AG04450 (cell line): ENCODE results near the gene ZNF397. TPM values are rescaled to one million over a fixed set of nuclear protein-coding genes. Genes with fewer than 3 reads are reported as not detected.

Source experiments
- CTCF ChIA-PET: fragments of 300-600, 350-600 bp; formaldehyde crosslinking; extraction: SDS; loops from one replicate; lab custom pipeline; 2022; ENCODE audit warnings: antibody characterized with exemption, inconsistent platforms; lab: Charles Lee
- POLR2A ChIA-PET: fragments of 350-600 bp; formaldehyde crosslinking; extraction: SDS; loops from one replicate; lab custom pipeline; 2021; ENCODE audit warnings: antibody characterized with exemption, inconsistent platforms; lab: Yijun Ruan, JAX
- DNase-seq: peaks from one replicate; pipeline ENCODE4 v3.0.0-alpha.2; 2011; ENCODE audit warnings: low read depth, low spot score
- H3K27ac ChIP-seq: one replicate; pipeline ENCODE4 v1.5.1; 2012; ENCODE audit warnings: low read depth, low read length, control low read depth
- H3K27me3 ChIP-seq: one replicate; pipeline ENCODE4 v1.6.0; 2012; ENCODE audit warnings: low read length; ENCODE audit not compliant: control insufficient read depth, insufficient read depth
- H3K4me3 ChIP-seq: 2 replicates; pipeline ENCODE4 v1.5.1; 2011; ENCODE audit warnings: mild to moderate bottlenecking, low read depth, low read length, control low read depth
- H3K9me3 ChIP-seq: 2 replicates; pipeline ENCODE4 v1.5.1; 2012; ENCODE audit warnings: low read length; ENCODE audit not compliant: control insufficient read depth, insufficient read depth
- polyA plus RNA-seq: library from polyadenylated mRNA; depleted of rRNA; stranded (reverse); fragments of >200 nt; gene quantifications from 2 replicates; pipeline ENCODE4 v1.2.3, GENCODE V29; 2011; rRNA removed
- TF ChIP-seq, protein P1 (sequence below): IDR thresholded peaks from 2 replicates; pipeline ENCODE4 v1.5.1; 2011; ENCODE audit warnings: low read depth, low read length, control low read depth, inconsistent platforms

Gene ZNF397
- polyA plus RNA-seq, 1 experiment, result 11.0 TPM

DNA sequence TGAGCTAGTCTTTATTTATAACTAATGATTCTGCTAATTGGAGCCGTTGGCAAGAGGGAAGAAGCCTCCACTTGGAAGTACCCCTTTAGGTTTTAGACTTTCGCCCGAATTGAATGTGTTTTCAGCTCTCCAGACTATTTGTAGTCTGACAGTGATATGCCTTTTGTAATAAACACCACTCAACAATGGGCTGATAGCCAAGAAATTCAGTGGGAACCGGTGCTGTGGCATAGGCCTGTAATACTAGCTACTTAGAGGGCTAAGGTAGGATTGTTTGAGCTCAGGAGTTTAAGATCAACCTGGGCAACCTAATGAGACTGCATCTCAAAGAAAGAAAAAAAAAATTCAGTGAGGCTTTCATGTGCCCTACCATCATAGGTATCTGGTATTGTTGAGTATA is 62.8 kb downstream of the ZNF397 start:
- no peak overlapping the region for H3K27ac ChIP-seq
- peaks cover 42% of the 10 kb centered on the region for H3K9me3 ChIP-seq
- TF ChIP-seq, protein P1, sequence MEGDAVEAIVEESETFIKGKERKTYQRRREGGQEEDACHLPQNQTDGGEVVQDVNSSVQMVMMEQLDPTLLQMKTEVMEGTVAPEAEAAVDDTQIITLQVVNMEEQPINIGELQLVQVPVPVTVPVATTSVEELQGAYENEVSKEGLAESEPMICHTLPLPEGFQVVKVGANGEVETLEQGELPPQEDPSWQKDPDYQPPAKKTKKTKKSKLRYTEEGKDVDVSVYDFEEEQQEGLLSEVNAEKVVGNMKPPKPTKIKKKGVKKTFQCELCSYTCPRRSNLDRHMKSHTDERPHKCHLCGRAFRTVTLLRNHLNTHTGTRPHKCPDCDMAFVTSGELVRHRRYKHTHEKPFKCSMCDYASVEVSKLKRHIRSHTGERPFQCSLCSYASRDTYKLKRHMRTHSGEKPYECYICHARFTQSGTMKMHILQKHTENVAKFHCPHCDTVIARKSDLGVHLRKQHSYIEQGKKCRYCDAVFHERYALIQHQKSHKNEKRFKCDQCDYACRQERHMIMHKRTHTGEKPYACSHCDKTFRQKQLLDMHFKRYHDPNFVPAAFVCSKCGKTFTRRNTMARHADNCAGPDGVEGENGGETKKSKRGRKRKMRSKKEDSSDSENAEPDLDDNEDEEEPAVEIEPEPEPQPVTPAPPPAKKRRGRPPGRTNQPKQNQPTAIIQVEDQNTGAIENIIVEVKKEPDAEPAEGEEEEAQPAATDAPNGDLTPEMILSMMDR, result no peak
- H3K27me3 ChIP-seq, result no peaks in the 10 kb centered on the region
- no peak overlapping the region for H3K4me3 ChIP-seq
- CTCF ChIA-PET, result no interaction called here
- DNase-seq, result no peak
- POLR2A ChIA-PET, result no interaction called here

GRCh38 chr18:35306588-35307250 is 65.9 kb downstream of the ZNF397 start:
- H3K9me3 ChIP-seq, result peaks cover 36% of the 10 kb centered on the region
- POLR2A ChIA-PET, result interaction anchor here (1.1 kb wide), 1 partner anchor 17 kb away, joined by 3 read pairs; the partner anchor contains the start of gene ZSCAN30
- no peak overlapping the region for H3K27ac ChIP-seq
- TF ChIP-seq, protein P1, result no peak
- no peak for DNase-seq
- CTCF ChIA-PET, result no interaction called here
- H3K27me3 ChIP-seq, result no peaks in the 10 kb centered on the region
- no peak overlapping the region for H3K4me3 ChIP-seq

Other genes with a start within 250 kb of the ZNF397 start
- gene MAPRE2, start 199.6 kb upstream of the ZNF397 start, polyA plus RNA-seq, result 41.1 and 48.8 TPM in 2 replicates
- gene ZSCAN30, start 49.2 kb downstream of the ZNF397 start, polyA plus RNA-seq, result 14.4 and 14.5 TPM in 2 replicates
- 18.4 and 25.7 TPM in 2 replicates for gene ZNF24, start 103.4 kb downstream of the ZNF397 start, polyA plus RNA-seq
- 0.78 and 1.1 TPM in 2 replicates for gene ZNF396, start 136.3 kb downstream of the ZNF397 start, polyA plus RNA-seq